GM23338 (cell line): Measurements from ENCODE around the gene ACOT11. TPM values are rescaled to one million over a fixed set of nuclear protein-coding genes. Genes with fewer than 3 reads are reported as not detected.

Experiments used
- ATAC-seq: fragments of 200-7000 bp; cut with Tn5 transposase; 3 replicates; pipeline ENCODE4 v1.9.1; 2020
- DNase-seq: peaks from one replicate; pipeline ENCODE4 v3.0.0-alpha.2; 2015; ENCODE audit warnings: low spot score
- H2AFZ ChIP-seq: fragments of 200-600 bp; sonication (generic); 2 replicates; pipeline ENCODE4 v1.8.0; 2016; ENCODE audit warnings: antibody characterized with exemption, mild to moderate bottlenecking, moderate library complexity
- H3F3A ChIP-seq: fragments of 200-600 bp; sonication (generic); replicated peaks from 2 replicates; pipeline ENCODE4 v1.8.0; 2017; ENCODE audit warnings: antibody characterized with exemption, mixed run types, low read depth
- H3K27ac ChIP-seq: fragments of 200-600 bp; sonication (generic); 2 replicates; pipeline ENCODE4 v1.6.1; 2016; ENCODE audit warnings: low read depth
- H3K27me3 ChIP-seq: fragments of 200-600 bp; sonication (generic); 2 replicates; pipeline ENCODE4 v1.8.0; 2016; ENCODE audit warnings: mild to moderate bottlenecking, mixed run types, moderate library complexity; ENCODE audit not compliant: insufficient read depth
- H3K36me3 ChIP-seq: fragments of 200-600 bp; sonication (generic); 2 replicates; pipeline ENCODE4 v1.8.0; 2016; ENCODE audit warnings: mild to moderate bottlenecking; ENCODE audit not compliant: insufficient read depth
- H3K4me1 ChIP-seq: fragments of 200-600 bp; sonication (generic); 2 replicates; pipeline ENCODE4 v1.8.0; 2016; ENCODE audit warnings: mild to moderate bottlenecking, moderate library complexity; ENCODE audit not compliant: insufficient read depth
- H3K4me2 ChIP-seq: fragments of 200-600 bp; sonication (generic); 2 replicates; pipeline ENCODE4 v1.7.1; 2017; ENCODE audit warnings: mixed run types
- H3K4me3 ChIP-seq: fragments of 200-600 bp; sonication (generic); 2 replicates; pipeline ENCODE4 v1.6.1; 2016; ENCODE audit warnings: mixed run types
- H3K79me2 ChIP-seq: fragments of 200-600 bp; sonication (generic); replicated peaks from 2 replicates; pipeline ENCODE4 v1.8.0; 2017; ENCODE audit warnings: mild to moderate bottlenecking; ENCODE audit not compliant: insufficient read depth
- H3K9me2 ChIP-seq: fragments of 200-600 bp; sonication (generic); 2 replicates; pipeline ENCODE4 v1.8.0; 2017; ENCODE audit not compliant: insufficient read depth
- H4K20me1 ChIP-seq: fragments of 200-600 bp; sonication (generic); replicated peaks from 2 replicates; pipeline ENCODE4 v1.8.0; 2017; ENCODE audit warnings: mild to moderate bottlenecking; ENCODE audit not compliant: insufficient read depth
- H3K27ac Mint-ChIP-seq: 2 replicates; pipeline ENCODE4 v1.8.0; 2020; ENCODE audit warnings: inconsistent platforms, mild to moderate bottlenecking, moderate library complexity, mixed read lengths
- H3K27me3 Mint-ChIP-seq: 3 replicates; pipeline ENCODE4 v1.8.0; 2022; ENCODE audit warnings: low read depth, mild to moderate bottlenecking, moderate library complexity, mixed read lengths, inconsistent platforms; ENCODE audit not compliant: insufficient read depth, poor library complexity
- H3K36me3 Mint-ChIP-seq: 3 replicates; pipeline ENCODE4 v1.8.0; 2021; ENCODE audit warnings: low read depth, mild to moderate bottlenecking, inconsistent platforms, moderate library complexity, mixed read lengths
- H3K4me1 Mint-ChIP-seq: 3 replicates; pipeline ENCODE4 v1.8.0; 2020; ENCODE audit warnings: mild to moderate bottlenecking, inconsistent platforms, mixed read lengths
- H3K4me3 Mint-ChIP-seq: 3 replicates; pipeline ENCODE4 v1.8.0; 2021; ENCODE audit warnings: moderate library complexity, mild to moderate bottlenecking, inconsistent platforms, mixed read lengths
- H3K9me3 Mint-ChIP-seq: 3 replicates; pipeline ENCODE4 v1.8.0; 2020; ENCODE audit warnings: moderate library complexity, mild to moderate bottlenecking, inconsistent platforms, mixed read lengths
- CREB1 ChIP-seq: fragments of 250-450 bp; sonication (Bioruptor Pico); IDR thresholded peaks from 2 replicates; pipeline ENCODE4 v1.5.0; 2020; ENCODE audit warnings: low read depth, mild to moderate bottlenecking, moderate library complexity
- ETS1 ChIP-seq: IDR thresholded peaks from 2 replicates; pipeline ENCODE4 v1.6.1; 2016; ENCODE audit warnings: antibody characterized with exemption
- EZH2 ChIP-seq: fragments of 200-600 bp; sonication (generic); IDR thresholded peaks from one replicate; pipeline ENCODE4 v1.8.0; 2017; ENCODE audit warnings: antibody characterized with exemption, mild to moderate bottlenecking, low read depth; ENCODE audit not compliant: unreplicated experiment
- EZH2phosphoT487 ChIP-seq: fragments of 200-600 bp; sonication (generic); IDR thresholded peaks from one replicate; pipeline ENCODE4 v1.8.1; 2018; ENCODE audit warnings: antibody characterized with exemption; ENCODE audit not compliant: unreplicated experiment
- JUNB ChIP-seq: IDR thresholded peaks from one replicate; pipeline ENCODE4 v1.6.1; 2016; ENCODE audit warnings: antibody characterized with exemption; ENCODE audit not compliant: unreplicated experiment
- NANOG ChIP-seq: IDR thresholded peaks from 2 replicates; pipeline ENCODE4 v1.6.1; 2016; ENCODE audit warnings: antibody characterized with exemption, borderline replicate concordance
- POLR2AphosphoS5 ChIP-seq: IDR thresholded peaks from 2 replicates; pipeline ENCODE4 v1.6.1; 2016; ENCODE audit warnings: antibody characterized with exemption, low read depth
- REST ChIP-seq: IDR thresholded peaks from one replicate; pipeline ENCODE4 v1.6.1; 2018; ENCODE audit warnings: antibody characterized with exemption; ENCODE audit not compliant: unreplicated experiment
- STAT1 ChIP-seq: IDR thresholded peaks from one replicate; pipeline ENCODE4 v1.6.1; 2016; ENCODE audit warnings: antibody characterized with exemption; ENCODE audit not compliant: unreplicated experiment
- ZNF114 ChIP-seq: fragments of 250-450 bp; sonication (Bioruptor Pico); IDR thresholded peaks from 2 replicates; pipeline ENCODE4 v1.5.0; 2020; ENCODE audit warnings: mild to moderate bottlenecking, moderate library complexity
- ZNF331 ChIP-seq: fragments of 250-450 bp; sonication (Bioruptor Pico); IDR thresholded peaks from 2 replicates; pipeline ENCODE4 v1.5.0; 2020; ENCODE audit warnings: low read depth, mild to moderate bottlenecking, moderate library complexity
- ZNF462 ChIP-seq: fragments of 250-450 bp; sonication (Bioruptor Pico); IDR thresholded peaks from 2 replicates; pipeline ENCODE4 v1.5.0; 2020; ENCODE audit warnings: mild to moderate bottlenecking, moderate library complexity
- polyA plus RNA-seq: library from polyadenylated mRNA; unstranded; fragments of >200 nt; fragmentation: Nextera tagmentation; extraction: Ambion mirVana; gene quantifications from 2 replicates; pipeline ENCODE4 v1.2.1, GENCODE V29; 2016
- total RNA-seq: library from RNA; depleted of rRNA; stranded (reverse); fragments of >200 nt; shearing (Covaris generic); gene quantifications from 2 replicates; pipeline ENCODE4 v1.2.3, GENCODE V29; 2014
- TF ChIP-seq, protein P1 (sequence below), 2 experiments: fragments of 200-600 bp in 1 of 2; sonication (generic) in 1 of 2; conservative IDR thresholded peaks; 2 replicates each; pipeline versions ENCODE4 v1.5.1 to v1.6.1; 2016 to 2017; ENCODE audit warnings: antibody characterized with exemption in 2 of 2, low read depth in 2 of 2, mild to moderate bottlenecking in 2 of 2, moderate library complexity in 1 of 2

Gene ACOT11
- total and polyA plus RNA-seq, 2 experiments from 2014 or later = 1.6 to 2.7 TPM

GRCh38 chr1:54583871-54584270, 35.8 kb downstream of the ACOT11 start:
- ATAC-seq (no peak), DNase-seq (no peak)
- Histone ChIP-seq H3K9me2 (no peaks in the 10 kb centered on the region), H3F3A (no peaks in the 10 kb centered on the region), H3K4me2 (no peak overlapping the region), H3K27ac (no peak overlapping the region), H3K36me3 (no peaks in the 10 kb centered on the region), H3K27me3 (no peaks in the 10 kb centered on the region), H4K20me1 (no peaks in the 10 kb centered on the region), H3K4me3 (no peak overlapping the region), H3K79me2 (no peaks in the 10 kb centered on the region), H3K4me1 (no peaks in the 10 kb centered on the region; the same call in 1 of the 2 replicates), H2AFZ (no peak overlapping the region)
- Mint-ChIP-seq H3K9me3 (no peaks in the 10 kb centered on the region), H3K4me3 (no peak overlapping the region), H3K27ac (no peak overlapping the region), H3K36me3 (no peaks in the 10 kb centered on the region; the same call in 2 of the 3 replicates), H3K4me1 (peaks cover 46% of the 10 kb centered on the region), H3K27me3 (peaks cover 19% of the 10 kb centered on the region)
- TF ChIP-seq POLR2AphosphoS5 = no peak
- no peak for TF ChIP-seq EZH2phosphoT487
- no peak for TF ChIP-seq EZH2
- no peak for TF ChIP-seq ETS1
- TF ChIP-seq STAT1 = no peak
- no peak for TF ChIP-seq ZNF114
- TF ChIP-seq CREB1 = no peak
- no peak for TF ChIP-seq JUNB
- TF ChIP-seq REST = no peak
- no peak for TF ChIP-seq ZNF462 (CRISPR knock-in tag)
- no peak for TF ChIP-seq NANOG
- TF ChIP-seq, protein P1, sequence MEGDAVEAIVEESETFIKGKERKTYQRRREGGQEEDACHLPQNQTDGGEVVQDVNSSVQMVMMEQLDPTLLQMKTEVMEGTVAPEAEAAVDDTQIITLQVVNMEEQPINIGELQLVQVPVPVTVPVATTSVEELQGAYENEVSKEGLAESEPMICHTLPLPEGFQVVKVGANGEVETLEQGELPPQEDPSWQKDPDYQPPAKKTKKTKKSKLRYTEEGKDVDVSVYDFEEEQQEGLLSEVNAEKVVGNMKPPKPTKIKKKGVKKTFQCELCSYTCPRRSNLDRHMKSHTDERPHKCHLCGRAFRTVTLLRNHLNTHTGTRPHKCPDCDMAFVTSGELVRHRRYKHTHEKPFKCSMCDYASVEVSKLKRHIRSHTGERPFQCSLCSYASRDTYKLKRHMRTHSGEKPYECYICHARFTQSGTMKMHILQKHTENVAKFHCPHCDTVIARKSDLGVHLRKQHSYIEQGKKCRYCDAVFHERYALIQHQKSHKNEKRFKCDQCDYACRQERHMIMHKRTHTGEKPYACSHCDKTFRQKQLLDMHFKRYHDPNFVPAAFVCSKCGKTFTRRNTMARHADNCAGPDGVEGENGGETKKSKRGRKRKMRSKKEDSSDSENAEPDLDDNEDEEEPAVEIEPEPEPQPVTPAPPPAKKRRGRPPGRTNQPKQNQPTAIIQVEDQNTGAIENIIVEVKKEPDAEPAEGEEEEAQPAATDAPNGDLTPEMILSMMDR (conservative IDR thresholded peaks at IDR 0.05; ENCODE audit: low read depth in 2 of 2) = no peak
- no peak for TF ChIP-seq ZNF331 (CRISPR knock-in tag)
